Stimulated activated CD4-positive, alpha-beta T cell treated with anti-CD3 and anti-CD28 coated beads, TNF-alpha, amount 100 ng/mL, for 24 hours (primary cell): ENCODE results near the gene KRTAP22-1.

ENCODE experiments used
- DNase-seq, 3 experiments: peaks; one replicate each; pipeline ENCODE4 v3.0.0-alpha.2; 2020; ENCODE audit warnings: low read depth in 3 of 3

The KRTAP22-1 gene

GRCh38 chr21:30625449-30626165, 24.7 kb downstream of the KRTAP22-1 start:
- DNase-seq: no peak

DNA sequence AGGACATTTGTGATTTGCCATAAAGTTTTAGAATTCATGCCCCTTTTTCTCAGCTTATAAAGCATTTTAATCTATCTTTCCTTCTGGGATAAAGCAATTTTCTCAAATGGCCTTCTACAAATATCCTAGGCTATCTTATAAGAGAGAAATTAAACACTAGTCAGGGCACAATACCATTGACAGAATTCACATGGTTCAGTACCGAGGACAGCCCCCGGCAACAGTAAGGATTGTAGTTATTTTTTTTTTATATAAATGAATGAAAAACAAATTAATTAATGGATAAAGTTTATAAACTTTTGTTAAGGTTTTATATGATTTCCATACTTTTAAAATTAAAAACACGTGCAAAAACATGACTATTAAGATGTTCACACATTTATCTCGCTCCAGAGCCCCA, 27.2 kb downstream of the KRTAP22-1 start:
- no peak for DNase-seq

GRCh38 chr21:30629200-30629599, 28.3 kb downstream of the KRTAP22-1 start:
- no peak for DNase-seq

DNA sequence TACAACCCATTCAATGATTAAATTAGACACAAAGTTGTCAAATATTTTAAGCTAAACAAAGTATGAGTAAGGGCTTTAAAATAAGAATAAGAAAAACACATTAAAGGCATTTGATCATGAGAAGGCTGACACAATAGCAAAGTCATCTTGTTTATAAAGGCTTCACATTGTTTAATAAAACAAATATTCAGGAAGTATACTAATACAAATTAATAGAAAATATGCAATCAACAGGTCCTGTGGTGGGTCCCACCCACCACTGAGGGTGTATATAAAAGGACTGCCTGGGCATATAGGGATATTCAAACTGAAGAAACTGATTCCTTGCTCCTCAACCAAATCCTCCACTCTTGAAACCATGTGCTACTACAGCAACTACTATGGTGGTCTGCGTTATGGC, 34.0 kb downstream of the KRTAP22-1 start, which contains the start of gene KRTAP20-2:
Gene KRTAP20-2 (plus strand): TSS at position 301 of the 400 bp plus-strand sequence. CDS start 58 bp downstream, at position 359.
- no peak for DNase-seq

DNA sequence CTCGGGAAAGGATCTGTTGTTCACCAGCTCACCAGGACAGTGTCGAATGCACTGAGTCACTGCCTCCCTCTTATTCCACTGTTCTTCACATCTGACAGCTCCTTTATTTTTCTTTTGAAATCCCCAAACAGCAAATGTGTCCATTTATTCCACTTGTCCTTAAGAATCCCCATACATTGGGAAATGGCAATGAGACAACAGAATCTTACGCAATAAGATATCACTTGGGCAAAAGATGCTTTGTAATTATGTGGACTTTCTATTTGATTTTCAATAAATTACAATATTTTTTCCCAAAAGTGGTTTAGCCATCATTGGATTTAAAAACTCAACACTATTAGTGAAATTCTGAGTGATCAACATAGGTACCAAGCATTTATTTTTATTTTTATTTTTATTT, 37.8 kb downstream of the KRTAP22-1 start:
- no peak for DNase-seq

DNA sequence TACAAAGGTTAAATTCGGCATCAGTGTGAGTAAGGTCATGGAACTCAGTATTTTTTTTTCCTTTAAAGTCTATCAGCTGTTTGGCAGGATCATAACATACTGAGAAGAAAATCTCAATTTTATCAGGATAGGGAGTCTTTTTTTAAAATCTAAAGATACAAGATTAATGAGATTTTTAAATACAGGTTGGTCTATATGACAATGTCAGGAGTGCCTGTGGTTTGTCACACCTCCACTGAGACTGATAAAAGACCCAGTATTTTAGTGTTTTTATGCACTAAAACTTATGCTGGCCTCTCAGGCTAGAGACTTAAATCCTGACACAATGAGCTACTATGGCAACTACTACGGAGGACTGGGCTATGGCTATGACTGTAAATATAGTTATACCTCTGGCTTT, 41.7 kb downstream of the KRTAP22-1 start, which contains the start of gene KRTAP20-3:
Gene KRTAP20-3 (plus strand): TSS at position 301 of the 400 bp plus-strand sequence.
- no peak for DNase-seq

- no peak for DNase-seq
Measured at GRCh38 chr21:30646904-30647414, 46.1 kb downstream of the KRTAP22-1 start.
